LoVo (cell line): ENCODE measurements around the gene LRRC4C.

ENCODE experiments used
- DNase-seq: peaks from one replicate; pipeline ENCODE4 v3.0.0-alpha.2; 2016; ENCODE audit warnings: low spot score

Gene LRRC4C

DNA sequence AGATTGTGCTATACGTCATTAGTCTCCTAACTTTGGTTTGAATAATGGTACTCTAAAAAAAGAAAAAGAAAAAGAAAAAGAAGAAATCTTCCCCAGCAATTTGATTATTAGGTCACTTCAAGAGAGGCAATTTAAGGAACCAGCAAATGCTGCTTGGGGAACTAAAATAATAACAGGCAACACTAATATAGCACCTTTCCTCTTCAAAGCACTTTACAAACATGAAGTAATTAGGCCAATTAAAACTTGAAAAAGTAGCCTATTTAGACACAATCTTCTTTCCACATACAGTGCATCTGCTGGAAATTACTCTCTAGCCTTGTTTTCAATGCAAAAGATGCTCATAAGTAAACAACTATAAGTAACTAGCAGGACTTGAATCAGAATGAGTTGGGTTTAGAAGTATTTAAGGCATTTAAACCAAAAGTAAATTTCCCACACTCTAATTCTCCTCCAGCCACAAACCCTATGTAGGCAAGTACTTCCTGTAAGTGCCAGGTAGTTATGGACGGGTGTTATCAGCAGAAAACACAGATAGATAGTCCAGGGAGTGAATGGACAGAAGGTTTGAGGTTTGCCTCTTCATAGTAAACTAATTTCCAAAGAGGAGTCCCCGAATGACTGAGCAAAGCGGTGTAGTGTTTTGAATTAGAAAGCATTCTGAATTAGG is 44.5 kb downstream of the LRRC4C start:
- no peak for DNase-seq

DNA sequence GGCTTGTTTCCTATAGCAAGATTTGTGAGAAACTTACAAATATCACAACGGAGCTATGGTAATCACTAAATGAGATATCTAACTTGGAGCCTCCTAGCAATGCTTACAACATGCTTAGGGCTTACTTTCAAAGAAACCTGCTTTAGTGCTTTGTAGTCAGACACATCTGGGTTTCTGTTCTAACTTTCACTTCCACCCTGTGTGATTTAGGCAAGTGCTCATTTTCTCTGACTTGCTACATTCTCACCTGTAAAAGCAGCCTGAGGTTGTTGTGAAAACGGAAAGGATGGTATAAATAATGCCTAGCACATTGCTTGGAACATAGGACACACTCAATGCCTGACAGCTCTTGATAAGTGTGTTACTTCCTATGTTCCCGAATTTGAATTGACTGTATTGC is 45.6 kb downstream of the LRRC4C start:
- no peak for DNase-seq

DNA sequence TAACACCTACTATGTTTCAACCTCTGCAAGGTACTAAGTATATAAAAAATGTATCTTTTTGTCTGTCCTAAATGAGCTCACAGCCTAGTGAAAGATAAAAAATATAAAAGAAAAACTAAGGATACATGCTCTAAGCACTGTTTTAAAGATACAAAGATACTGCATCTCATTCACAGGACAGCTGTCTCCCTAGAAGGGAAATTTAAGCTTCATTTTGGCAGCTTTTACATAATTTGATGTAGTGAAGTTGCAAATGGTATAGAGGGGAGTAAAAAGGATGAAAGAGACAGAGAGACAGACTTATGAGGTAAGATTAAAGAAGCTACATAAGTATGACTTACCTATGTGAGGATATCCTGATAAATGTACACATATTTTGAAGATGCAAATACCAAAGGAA is 53.6 kb downstream of the LRRC4C start:
- no peak for DNase-seq

GRCh38 chr11:41404109-41404508 is 55.3 kb downstream of the LRRC4C start:
- DNase-seq: no peak

- DNase-seq: no peak
Observed at GRCh38 chr11:41403458-41403857, 56.0 kb downstream of the LRRC4C start.

DNA sequence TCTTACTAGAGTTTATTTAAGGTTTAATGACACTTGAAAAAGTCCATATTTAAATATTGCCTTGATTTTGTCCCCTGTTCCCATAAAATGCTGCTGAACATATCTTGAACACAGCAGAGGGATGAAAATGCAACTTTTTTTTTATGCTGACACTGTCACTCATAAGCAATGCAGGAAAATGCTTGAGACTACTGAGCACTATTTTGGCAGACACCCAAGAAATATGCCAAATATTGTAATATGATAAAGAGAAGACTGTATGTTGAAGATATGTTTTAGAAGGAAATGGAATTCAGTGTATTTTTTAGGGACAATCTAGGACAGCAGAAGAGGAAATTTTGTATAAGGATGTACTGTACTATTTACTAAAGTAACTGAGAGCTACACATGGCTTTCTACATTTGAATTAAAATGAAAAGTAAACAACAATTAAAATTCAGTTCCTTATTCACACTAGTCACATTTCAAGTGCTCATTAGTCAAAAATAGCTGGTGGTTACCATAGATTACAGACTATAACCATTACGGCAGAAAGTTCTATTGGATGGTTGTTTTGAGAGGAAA is 58.6 kb downstream of the LRRC4C start:
- DNase-seq: no peak

GRCh38 chr11:41400124-41400523 is 59.3 kb downstream of the LRRC4C start:
- DNase-seq: no peak

DNA sequence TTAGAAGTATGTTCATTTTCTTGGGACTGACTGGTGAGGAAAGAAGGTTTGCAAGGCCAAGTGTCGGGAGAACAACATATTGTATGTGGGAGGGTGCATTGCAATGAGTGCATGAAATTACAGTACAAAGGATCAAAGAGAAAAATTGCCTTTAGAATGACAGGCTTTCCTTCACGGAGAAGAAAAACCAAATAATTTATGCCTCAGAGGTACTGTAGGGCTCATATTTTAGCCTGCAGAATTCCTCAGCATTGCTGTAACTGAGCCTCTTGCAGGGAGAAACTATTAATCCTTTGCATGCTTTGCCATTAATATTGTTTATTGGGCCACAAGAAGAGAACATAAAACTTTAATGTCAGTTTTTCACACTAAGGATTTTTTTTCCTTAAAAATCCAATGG is 60.1 kb downstream of the LRRC4C start:
- DNase-seq: no peak

GRCh38 chr11:41398175-41398574 is 61.3 kb downstream of the LRRC4C start:
- DNase-seq: no peak

GRCh38 chr11:41394521-41395195 is 64.8 kb downstream of the LRRC4C start:
- DNase-seq: no peak

GRCh38 chr11:41392596-41392995 is 66.9 kb downstream of the LRRC4C start:
- DNase-seq: no peak

DNA sequence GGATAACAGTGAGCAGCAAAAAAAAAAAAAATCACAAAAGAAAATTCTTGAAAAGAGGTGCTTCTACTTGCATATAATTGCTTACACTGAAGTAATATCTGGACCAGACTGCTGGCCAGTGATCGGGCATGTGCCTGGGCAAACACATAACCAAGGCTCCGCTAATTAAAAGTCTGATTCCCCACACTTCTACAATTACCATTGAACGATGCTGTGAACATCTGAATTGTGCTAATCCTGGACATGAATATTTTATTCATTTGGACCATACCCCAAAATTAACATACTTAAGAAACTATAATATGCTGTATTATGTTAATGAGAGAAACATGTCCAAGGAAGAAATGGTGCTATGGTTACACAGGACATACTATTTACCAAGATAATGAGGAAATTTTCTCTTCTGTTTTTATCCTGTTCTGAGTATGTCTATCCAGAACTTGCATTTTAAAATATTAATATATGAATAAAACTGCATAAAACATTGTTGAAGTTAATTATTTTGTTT is 69.8 kb downstream of the LRRC4C start:
- no peak for DNase-seq

DNA sequence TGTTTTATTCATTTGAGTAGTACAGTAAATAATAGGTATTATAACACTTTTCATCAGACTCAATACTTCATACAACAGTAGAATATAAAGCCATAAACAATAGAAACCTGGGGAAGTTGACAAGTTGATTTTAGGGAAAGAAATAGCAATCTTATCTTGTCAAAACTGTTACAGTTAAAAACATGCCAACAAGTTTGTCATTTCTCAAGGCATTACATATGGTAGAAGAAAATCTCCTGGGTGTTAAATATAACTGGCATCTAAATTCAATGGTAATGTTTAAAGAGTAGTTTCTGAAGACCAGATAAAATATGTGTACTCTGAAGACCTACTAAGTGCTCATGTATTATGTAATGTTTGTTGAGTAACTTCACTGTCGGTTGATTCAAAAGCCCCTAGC is 75.1 kb downstream of the LRRC4C start:
- no peak for DNase-seq

- no peak for DNase-seq
Observed at GRCh38 chr11:41383768-41384167, 75.7 kb downstream of the LRRC4C start.

- DNase-seq: no peak
Observed at GRCh38 chr11:41382927-41383326, 76.5 kb downstream of the LRRC4C start.

GRCh38 chr11:41379084-41379483 is 80.4 kb downstream of the LRRC4C start:
- DNase-seq: no peak

DNA sequence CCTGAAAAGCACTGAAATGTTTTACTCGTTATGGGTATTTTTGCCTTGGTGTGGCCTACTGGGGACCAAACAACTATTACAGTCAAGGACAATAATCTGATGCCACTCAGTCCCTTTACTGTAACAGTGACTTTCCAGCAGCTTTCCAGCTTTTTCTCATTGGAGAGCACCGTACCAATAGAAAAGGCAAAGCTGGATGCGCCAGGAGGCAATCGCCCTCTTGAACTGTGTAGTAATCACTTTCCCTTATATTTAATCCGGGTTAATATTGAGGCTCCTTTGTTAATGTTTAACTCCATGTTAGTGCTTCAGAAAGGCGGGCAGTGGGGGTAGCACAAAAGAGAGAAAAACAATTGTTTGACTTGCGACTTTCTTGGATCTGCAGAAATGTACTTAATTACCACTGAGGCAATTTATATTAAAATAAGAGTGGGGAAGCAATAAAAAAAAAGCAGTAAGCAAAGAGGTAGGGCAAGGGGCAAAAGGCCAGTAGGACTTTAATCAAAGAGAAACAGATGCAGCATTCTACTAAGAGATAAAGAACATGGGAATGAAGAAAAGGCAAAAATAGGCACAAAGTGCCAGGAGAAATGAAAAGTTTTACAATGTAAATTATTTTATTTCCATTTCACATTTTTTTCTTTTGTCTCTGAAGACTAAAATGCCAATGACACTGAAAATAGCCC is 81.6 kb downstream of the LRRC4C start:
- no peak for DNase-seq

GRCh38 chr11:41351825-41352224 is 107.6 kb downstream of the LRRC4C start:
- DNase-seq: no peak

DNA sequence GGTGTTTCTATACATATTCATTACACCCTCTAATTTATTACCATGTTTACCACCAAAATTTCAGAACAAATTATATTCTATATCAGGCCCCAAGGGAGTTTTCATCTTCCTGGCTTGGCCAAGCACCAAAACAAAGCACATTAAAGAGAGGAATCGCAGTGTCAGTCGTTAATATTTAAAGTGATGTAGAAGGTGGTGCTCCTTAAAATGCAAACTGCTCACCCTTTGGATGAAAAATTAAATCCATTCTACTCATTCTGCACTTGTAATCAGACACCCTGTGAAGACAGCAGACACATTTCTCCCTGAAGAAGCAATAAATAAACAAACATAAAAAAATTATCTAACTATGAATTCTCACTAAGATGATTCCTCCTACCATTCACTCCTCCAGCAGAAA is 113.4 kb downstream of the LRRC4C start:
- no peak for DNase-seq

DNA sequence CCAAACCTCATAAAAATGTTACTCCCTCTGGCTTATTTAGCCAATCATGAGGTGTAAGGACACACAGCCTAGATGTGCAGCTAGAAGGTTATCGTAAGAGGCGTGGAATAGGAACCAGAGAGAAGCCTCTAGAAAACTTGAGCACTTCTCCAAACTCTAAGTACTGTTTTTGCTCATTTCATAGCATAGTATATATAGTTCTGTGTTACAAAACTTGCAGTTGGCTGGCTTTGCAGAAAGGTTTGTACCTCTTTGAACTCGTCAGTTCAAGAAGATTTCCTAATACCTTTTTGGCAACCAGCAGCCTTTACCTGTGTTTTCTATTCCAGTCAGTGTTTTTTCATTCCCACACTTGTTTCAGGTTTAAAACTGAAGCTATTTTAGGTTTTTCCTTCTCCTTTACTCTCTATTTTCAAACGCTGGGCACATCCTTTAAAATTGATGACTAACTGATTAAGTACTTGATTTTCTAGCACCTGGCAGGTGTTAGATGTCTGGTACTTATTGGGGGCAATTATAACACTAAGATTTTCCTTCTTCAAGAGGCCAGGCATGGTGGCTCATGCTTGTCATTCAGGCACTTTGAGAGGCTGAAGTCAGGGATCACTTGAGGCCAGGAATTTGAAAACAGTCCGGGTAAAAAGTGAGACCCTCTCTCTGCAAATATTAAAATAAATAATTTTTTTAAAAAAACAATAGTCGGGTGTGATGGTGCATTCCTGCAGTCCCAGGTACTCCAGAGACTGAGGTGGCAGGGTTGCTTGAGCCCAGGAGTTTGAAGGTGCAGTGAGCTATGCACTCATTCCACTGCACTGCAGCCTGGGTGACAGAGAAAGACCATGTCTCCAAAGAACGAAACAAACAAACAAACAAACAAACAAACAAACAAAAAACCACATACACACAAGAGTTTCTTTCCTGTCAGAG is 125.2 kb downstream of the LRRC4C start:
- no peak for DNase-seq

- no peak for DNase-seq
Observed at GRCh38 chr11:41333357-41333756, 126.1 kb downstream of the LRRC4C start.

DNA sequence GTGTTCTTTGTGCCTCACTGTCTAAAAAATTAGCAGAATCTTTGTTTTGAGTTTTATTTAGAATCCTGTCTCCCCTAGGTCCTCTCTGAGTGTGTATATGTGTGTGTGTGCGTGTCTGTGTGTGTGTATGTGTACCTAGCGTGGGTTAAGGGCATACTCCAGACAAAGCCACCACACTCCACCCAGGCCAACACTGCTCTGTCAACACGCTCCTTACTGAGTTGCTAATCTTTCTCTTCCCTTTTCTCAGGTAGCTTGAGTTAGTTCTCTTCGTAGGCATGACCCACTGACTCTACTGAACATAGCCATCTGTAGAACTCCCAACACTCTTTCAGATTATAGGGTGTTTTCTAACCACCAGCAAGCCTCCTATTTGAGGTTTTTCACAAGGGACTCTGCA is 131.1 kb downstream of the LRRC4C start:
- no peak for DNase-seq
